NB4 (cell line): ENCODE results near the gene RAVER2.

Experiments
- DNase-seq: peaks from one replicate; pipeline ENCODE4 v3.0.0; 2010; ENCODE audit warnings: low read depth
- H3K4me3 ChIP-seq: one replicate; pipeline ENCODE4 v1.5.1; 2011; ENCODE audit warnings: mild to moderate bottlenecking, low read depth, low read length, moderate library complexity
- CTCF ChIP-seq: IDR thresholded peaks from one replicate; pipeline ENCODE4 v1.5.1; 2012; ENCODE audit warnings: low read depth, low read length
- MAX ChIP-seq: IDR thresholded peaks from 2 replicates; pipeline ENCODE4 v1.6.1; 2011; ENCODE audit warnings: low read depth, low read length
- MYC ChIP-seq: IDR thresholded peaks from 2 replicates; pipeline ENCODE4 v1.6.1; 2011; ENCODE audit warnings: low read depth, low read length
- POLR2A ChIP-seq: IDR thresholded peaks from 2 replicates; pipeline ENCODE4 v1.6.1; 2011; ENCODE audit warnings: mild to moderate bottlenecking; ENCODE audit not compliant: insufficient read length; ENCODE audit errors: extremely low read depth

The RAVER2 gene

GRCh38 chr1:64856553-64856952 lies 111.7 kb downstream of the RAVER2 start:
- no peak for TF ChIP-seq CTCF
- no peak for TF ChIP-seq POLR2A
- no peak for TF ChIP-seq MAX
- no peak for TF ChIP-seq MYC
- no peak overlapping the region for H3K4me3 ChIP-seq
- DNase-seq: peak; percentile 30

GRCh38 chr1:64857347-64857746 lies 112.5 kb downstream of the RAVER2 start:
- no peak for DNase-seq
- H3K4me3 ChIP-seq: no peak overlapping the region
- no peak for TF ChIP-seq MYC
- no peak for TF ChIP-seq CTCF

GRCh38 chr1:64861611-64862010 lies 116.7 kb downstream of the RAVER2 start:
- TF ChIP-seq CTCF: no peak
- no peak for TF ChIP-seq POLR2A
- TF ChIP-seq MAX: no peak
- TF ChIP-seq MYC: no peak
- DNase-seq: no peak

GRCh38 chr1:64864018-64864940 lies 119.4 kb downstream of the RAVER2 start:
- peak; percentile 95 for DNase-seq
- TF ChIP-seq MAX (peak; percentile 79), POLR2A (no peak), MYC (peak; percentile 74)
- no peak overlapping the region for H3K4me3 ChIP-seq

More at GRCh38 chr1:64861611-64862010, 116.7 kb downstream of the RAVER2 start:
- H3K4me3 ChIP-seq: no peak overlapping the region

GRCh38 chr1:64865105-64865757 lies 120.4 kb downstream of the RAVER2 start:
- H3K4me3 ChIP-seq: no peak overlapping the region
- TF ChIP-seq MAX (no peak), CTCF (no peak), POLR2A (no peak), MYC (no peak)
- DNase-seq: no peak

GRCh38 chr1:64866689-64867088 lies 121.8 kb downstream of the RAVER2 start:
- H3K4me3 ChIP-seq: no peak overlapping the region
- TF ChIP-seq POLR2A: no peak
- no peak for TF ChIP-seq MAX
- no peak for TF ChIP-seq MYC
- TF ChIP-seq CTCF: no peak
- DNase-seq: no peak
